NCI-H1930 (cell line): ENCODE results near the gene CC2D1A.

Experiments used
- DNase-seq, 2 experiments: peaks; one replicate each; lab custom pipeline; 2025; lab: John Stamatoyannopoulos, UW

The CC2D1A gene

DNA sequence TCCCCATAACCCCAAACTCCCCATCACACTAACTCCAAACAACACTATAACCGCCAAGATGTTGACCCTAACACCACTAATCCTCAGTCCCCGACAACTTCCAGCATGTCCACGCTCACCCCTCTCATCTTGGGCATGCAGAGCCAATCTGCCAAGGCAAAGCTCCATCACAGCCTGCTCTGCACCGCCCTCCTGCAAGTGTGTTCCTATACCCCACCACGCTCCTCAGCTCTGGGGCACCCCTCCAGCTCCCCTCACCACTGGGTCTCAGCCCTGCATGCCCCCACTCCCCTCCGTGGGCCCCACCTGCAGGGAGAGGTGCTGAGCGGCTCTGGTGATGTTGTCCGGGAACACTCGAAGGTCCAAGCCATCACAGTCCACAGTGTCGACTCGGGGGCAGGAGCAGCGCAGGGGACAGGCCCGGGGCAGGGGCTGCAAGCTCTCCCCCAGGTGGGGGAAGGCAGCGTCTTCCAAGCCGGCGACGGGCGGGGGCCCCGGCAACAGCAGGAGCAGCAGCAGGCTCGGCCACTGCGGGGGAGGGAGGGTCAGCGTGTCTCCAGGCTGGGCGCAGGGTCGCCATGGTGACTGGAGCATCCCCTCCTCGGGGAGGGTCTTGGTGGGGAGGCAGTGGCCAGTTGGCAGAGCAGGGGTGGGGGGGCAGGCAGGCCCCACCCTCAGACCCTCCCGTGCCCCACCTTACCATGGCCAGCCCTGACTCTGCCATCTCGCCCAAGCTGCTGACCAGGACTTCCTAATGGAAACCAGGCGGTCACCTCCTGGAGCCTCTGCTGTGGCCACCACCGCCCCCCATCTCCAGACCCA is 31.7 kb downstream of the CC2D1A start:
- no peak for DNase-seq

DNA sequence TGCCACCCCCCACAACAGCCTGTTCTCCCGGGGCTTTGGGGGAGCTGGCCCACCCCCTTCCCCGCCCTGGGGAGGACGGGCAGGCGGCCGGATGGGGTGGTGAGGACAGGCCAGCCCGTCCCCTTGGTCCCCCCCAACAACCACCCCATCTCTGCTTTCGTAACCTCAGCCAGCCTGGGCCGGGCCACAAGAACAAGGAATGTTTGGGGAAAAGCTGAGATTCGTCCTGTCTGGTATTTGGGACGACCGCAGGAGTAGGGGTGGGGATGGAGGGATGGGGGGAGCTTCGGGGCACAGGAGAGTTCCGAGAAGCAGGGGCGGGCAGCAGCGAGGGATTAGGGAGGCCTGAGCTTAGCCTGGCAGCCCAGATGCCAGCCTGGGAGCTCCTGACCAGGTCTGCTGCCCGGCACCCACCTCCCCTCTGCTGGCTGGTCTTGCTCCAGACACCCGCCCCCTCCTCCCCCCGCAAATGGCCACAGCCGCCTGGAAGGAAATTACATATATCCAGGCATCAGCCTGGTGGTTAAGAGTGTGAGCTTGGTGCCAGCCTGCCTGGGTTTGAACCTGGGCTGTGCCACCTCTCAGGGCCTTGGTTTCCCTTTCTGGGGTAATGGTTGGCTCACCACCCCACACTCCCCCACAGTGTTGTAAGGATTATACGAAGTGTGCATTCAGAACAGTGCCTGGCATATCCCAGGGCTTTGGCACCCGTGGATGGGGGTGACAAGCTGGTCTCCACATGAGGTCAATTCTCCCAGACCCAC is 32.5 kb downstream of the CC2D1A start, which contains the start of gene PODNL1:
Gene PODNL1, minus strand, starts transcription at position 117 of the 764 bp plus-strand sequence. CDS start 236 bp downstream, outside the sequence.
- DNase-seq, result no peak

DNA sequence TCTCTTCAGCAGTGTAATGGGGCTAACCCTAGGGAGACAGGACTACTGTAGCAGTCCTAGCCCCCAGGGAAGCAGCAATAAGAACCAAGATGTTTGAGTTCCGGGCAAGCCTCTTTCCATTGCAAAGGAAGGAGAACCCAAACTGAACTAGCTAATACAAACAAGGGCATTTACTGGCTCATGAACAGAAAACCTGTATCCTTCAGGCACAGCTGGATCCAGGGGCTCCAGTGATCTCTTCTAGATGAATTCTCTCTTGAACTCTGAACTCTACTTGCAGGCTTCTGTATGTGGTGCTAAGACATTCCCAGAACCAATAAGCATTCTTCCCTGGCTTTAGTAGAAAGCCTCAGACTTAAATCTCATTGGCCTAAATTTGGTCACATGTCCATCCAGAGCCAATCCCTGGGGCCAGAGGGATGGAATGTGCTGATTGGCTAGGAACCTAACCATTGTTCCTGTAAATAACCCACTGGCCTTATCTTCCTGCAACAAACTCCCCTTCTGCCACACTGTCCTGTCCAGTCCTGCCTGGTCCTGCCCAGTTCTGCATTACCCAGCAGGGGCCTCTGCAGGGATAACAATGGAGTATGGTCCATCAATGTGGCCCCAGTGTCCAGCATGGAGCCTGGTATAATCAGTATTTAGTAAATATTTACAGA is 36.2 kb downstream of the CC2D1A start:
- no peak for DNase-seq

DNA sequence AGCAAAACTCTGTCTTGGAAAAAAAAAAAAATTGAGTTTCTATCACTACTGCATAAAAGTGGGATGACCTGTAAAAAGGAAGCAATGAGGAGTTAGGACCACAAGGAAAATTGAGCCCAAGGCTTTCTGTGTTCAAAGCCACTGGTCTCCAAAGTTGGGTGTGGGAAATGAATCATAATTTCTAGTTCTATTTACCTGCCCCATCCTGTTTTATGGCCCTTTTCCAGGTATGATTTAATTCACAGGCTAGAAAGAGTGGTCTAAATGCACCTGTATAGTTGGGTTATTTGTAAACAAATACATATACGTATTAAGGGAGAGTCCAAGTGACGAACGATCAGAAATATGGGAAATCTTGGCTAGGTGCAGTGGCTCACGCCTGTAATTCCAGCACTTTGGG is 40.4 kb downstream of the CC2D1A start:
- no peak for DNase-seq

DNA sequence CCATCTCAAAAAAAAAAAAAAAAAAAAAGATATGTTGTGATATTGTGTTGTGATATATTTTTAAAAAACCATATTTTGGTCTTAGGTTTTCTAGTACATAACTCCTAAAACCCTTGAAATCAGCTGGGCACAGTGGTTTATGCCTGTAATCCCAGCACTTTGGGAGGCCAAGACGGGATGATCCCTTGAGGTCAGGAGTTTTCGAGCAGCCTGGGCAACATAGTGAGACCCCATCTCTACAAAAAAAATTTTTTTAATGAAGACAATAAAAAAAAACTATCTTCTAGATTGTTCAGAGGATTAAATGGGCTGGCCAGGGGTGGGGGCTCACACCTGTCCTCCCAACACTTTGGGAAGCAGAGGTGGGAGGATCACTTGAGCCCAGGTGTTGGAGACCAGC is 45.0 kb downstream of the CC2D1A start:
- DNase-seq, result no peak

DNA sequence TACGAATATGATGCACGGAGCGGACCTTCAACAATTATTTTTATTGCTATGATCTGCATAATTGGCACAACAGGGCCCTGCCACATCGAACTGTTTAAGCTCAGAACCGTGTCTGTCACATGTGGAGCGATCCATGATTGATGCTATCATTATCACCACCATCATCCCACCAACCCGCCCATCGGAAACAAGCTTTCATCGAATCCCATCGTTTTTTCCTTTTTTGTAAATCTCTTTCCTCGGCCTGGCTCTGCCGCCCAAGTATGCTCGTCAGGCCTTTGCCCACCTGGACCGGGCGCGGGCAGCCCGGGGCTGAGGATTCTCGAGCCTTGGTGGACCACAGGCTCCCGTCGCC is 45.8 kb downstream of the CC2D1A start:
- DNase-seq, result no peak

DNA sequence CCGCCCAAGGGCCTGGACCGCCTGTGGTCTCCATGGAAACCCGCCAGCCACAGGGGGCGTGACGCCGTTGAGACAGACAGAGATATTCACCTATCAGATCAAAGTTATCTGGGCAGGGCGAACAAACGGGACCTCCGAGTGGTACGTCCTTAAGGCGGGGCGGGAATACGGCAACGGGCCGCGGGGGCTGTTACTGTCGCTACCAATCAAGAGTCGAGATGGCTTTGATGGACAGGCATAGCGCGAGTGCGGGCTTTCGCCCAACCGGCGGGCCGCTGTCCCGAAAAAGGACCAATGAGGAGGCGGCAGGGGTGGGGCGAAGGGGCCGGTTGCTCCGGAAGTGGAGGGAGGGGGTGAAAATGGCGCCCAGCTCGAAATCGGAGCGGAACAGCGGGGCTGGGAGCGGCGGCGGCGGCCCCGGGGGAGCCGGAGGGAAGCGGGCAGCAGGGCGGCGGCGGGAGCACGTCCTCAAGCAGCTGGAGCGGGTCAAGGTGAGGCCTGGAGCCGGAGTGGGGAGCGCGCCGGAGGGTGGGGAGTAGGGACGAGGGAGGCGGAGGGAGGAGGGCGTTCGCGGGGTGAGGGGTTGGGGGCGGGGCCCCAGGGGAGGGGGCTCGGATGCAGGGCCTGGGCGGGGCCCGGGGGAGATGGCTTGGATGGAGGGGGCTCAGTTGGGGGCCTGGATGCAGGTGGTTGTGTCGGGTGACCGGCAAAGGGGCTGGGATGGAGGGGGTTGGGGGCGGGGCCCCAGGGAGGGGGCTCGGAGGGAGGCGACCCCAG is 46.3 kb downstream of the CC2D1A start, which contains the start of gene DCAF15:
Gene DCAF15, plus strand, starts transcription at position 356 of the 777 bp plus-strand sequence. Its CDS starts 4 bp downstream, at position 360.
- DNase-seq, result peak; percentile 97

DNA sequence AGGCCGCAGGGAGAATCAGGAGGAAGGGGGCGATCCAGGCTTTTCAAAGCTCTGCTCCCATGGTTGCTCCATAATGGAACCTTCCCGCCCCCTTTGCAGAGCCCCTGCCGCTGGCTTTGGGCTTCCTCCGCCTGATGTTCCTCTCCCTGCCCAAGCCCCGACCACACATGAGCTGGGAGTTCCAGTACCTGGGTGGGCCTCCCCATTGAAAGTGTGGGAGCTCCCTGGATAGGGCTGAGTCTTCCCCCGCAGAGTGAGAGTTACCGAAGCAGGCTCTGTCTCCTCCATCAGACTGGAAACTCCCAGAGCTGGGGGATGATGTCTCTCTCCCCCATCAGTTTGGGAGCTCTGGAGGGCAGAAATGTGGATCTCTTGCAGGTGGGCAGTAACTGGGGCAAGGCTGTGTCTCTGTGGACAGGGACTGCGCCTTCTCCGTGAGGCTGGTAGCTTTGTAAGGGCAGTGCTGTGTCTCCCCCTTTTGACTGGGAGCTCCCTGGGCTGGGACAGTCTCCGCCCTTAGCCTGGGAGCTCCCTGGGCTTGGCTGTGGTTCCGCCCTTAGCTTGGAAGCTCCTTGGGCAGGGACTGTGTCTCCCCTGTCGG is 47.0 kb downstream of the CC2D1A start:
- DNase-seq, result no peak

DNA sequence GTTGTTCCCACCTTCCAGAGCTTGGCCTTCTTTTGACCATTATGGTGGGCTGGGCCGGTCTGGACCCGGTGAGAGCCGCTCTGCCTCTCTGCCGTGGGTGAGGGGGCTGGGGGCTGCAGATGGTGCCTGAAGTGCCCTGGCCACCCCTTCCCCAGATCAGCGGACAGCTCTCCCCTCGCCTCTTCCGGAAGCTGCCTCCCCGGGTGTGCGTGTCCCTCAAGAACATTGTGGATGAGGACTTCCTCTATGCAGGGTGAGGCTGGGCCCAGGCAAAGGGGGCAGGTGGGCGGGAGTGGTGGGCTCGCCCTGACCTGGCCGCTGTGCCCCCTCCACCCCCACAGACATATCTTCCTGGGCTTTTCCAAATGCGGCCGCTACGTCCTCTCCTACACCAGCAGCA is 48.2 kb downstream of the CC2D1A start:
- DNase-seq, result no peak

DNA sequence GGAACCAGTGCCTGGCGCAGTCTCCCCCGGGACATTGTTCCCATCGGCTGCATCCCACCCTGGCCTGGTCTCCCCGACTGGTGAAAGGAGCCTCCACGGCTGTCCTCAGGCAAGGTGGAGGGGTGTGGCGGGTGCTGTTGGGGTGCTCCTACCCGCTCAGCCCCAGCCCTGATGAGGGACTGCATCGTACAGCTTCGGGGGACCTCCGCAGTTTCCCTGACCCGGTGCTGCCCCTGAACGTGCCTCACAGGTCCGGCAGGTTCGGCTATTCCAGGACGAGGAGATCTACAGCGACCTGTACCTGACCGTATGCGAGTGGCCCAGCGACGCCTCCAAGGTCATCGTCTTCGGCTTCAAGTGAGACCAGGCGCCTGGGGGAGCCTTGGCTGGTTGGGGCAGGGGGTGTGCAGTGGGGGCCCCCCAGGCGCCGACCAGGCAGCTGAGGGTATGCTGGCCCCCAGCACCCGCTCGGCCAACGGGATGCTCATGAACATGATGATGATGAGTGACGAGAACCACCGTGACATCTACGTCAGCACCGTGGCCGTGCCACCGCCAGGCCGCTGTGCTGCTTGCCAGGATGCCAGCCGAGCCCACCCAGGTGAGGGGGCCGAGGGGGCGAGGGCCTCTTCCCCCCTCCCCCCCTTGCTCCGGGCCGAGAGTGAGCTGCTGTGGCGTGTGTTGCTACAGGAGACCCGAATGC is 49.8 kb downstream of the CC2D1A start:
- DNase-seq, result no peak

DNA sequence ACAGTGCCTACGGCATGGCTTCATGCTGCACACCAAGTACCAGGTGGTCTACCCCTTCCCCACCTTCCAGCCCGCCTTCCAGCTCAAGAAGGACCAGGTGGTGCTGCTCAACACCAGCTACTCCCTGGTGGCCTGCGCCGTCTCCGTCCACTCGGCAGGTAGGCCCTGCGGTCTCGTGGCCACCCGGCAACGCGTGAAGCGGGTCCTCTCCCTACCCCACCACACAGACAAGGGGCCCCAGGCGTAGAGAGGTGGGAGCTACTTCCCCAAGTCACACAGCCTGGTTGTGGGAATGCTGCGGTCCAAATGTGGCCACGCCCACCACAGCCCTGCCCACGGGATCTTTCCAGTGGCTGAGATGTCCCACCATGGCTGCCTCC is 50.4 kb downstream of the CC2D1A start:
- DNase-seq, result no peak

DNA sequence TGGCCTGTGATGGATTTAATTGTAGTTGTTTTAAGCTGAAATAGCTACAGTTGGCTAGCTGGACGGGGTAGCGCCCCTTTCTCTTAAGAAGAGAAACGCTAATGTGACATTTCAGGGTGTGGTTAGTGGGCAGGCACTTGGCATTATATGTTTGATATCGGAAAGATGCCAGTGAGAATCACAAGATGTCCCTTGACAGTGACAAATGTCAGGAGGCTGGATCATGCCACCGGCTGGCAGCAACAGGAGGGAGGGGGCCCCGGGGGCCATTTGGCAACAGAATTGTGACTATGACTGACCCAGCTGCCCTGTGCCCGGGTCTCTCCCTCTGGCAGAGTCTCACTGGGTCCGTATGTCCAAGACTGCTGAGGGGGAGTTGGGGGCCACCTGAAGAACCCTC is 51.0 kb downstream of the CC2D1A start:
- DNase-seq, result no peak

DNA sequence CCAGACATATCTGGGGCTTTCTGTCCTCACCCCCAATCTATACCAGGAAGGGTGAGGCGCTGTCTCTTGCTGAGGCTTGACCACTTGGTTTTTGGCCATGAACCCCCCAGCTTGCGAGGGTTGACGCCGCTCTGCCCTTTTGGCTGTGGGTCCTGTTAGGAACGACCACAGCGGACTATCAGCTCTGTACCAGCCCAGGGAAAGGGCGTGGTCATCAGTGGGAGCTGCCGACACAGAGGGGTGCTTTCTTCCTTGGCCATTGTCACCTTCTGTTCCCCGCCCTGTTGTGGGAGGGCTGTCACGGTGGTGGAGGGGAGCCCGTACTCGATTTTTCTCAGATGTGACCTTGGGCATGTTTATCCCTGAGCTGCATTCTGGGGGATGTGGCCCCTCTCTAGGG is 52.0 kb downstream of the CC2D1A start:
- no peak for DNase-seq

DNA sequence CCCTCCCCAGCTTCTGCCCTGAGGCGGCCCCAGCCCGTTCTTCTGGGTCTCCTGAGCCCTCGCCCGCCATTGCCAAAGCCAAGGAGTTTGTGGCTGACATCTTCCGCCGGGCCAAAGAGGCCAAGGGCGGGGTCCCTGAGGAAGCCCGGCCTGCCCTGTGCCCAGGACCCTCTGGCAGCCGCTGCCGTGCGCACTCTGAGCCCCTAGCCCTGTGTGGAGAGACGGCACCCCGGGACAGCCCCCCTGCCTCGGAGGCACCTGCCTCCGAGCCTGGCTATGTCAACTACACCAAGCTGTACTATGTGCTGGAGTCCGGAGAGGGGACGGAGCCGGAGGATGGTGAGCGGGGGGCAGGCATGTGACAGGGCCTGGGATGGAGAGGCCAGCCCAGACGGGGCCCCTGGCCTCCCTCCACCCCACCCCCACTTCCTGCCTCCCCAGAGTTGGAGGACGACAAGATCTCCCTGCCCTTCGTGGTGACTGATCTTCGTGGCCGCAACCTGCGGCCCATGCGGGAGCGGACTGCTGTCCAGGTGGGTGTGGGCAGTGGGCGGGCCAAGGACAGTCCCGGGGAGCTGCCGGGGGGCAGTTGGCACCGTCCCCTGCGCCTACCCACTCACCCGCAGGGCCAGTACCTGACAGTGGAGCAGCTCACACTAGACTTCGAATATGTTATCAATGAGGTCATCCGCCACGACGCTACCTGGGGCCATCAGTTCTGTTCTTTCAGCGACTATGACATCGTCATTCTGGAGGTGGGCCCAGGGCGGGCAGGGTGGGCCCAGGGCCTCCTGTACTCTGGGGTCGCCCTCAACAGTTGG is 53.4 kb downstream of the CC2D1A start:
- no peak for DNase-seq

DNA sequence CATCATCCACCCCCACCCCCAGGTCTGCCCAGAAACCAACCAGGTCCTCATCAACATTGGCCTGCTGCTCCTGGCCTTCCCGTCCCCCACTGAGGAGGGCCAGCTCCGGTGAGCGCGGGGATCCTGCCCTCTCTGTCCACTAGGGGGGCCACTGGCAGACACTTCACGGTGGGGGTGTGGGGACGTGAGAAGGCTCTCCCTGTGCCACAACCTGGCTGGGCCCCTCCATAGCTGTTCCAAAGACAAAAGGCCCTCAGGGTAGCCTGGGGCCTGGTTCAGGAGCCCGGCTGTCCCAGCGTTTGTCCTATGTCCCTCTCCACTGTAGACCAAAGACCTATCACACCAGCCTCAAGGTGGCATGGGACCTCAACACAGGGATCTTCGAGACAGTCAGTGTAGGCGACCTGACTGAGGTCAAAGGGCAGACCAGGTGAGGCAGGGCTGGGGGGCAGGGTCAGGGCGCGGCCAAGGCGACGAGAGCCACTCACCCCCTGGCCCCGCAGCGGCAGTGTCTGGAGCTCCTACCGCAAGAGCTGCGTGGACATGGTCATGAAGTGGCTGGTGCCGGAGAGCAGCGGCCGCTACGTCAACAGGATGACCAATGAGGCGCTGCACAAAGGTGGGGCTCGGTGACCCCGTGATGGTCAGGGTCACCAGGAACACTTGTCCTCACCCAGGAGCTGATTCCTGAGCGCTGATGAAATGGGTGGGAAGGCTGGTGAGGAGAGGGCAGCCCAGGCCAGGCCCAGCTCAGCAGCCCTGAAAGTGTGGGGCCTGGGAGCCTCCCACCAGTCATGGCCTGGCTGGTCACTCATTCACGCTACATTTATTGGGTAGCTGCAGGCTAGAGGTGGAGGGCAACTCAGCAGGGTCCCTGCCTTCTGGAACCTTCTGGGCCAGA is 54.2 kb downstream of the CC2D1A start:
- no peak for DNase-seq

DNA sequence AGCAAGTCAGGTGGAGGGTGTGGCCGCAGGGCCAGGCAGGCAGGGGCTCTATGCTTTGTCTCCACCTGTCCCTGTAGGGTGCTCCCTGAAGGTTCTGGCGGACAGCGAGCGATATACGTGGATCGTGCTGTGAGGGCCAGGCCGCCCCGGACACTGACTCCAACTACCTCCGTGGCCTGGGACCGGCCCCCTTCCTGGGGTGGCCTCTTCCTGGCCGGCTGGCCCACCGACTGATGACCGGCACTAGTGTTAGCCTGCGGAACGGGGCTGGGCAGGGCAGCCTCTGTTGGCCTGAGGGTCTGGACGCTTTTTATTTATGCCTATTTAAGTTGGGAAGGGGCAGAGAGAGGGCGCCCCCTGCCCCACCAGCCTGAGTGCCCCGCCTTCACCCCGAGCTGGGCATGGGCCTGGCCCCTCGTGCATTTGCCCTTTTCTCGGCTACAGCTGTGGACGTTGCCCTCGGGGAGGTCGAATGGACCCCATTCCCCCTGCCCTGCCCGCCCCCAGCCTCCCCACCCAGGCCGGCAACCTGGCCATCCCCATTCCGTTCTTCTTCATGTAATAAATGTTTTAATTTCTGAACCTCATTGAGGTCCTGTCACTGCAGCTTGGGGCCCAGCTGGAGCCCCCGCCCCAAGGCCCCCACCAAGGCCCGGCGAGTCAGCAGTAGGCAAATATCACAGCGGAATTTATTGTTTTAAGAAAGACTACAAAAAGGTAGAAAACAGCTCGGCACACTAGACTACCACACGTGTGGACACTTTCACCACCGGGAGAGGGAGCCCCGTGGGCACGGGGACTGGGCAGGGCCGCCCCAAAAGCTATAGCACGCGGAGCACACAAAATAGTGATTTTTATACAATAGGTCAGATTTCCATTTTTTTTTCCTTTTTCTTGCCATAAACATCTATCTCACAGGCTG is 55.1 kb downstream of the CC2D1A start:
- no peak for DNase-seq

DNA sequence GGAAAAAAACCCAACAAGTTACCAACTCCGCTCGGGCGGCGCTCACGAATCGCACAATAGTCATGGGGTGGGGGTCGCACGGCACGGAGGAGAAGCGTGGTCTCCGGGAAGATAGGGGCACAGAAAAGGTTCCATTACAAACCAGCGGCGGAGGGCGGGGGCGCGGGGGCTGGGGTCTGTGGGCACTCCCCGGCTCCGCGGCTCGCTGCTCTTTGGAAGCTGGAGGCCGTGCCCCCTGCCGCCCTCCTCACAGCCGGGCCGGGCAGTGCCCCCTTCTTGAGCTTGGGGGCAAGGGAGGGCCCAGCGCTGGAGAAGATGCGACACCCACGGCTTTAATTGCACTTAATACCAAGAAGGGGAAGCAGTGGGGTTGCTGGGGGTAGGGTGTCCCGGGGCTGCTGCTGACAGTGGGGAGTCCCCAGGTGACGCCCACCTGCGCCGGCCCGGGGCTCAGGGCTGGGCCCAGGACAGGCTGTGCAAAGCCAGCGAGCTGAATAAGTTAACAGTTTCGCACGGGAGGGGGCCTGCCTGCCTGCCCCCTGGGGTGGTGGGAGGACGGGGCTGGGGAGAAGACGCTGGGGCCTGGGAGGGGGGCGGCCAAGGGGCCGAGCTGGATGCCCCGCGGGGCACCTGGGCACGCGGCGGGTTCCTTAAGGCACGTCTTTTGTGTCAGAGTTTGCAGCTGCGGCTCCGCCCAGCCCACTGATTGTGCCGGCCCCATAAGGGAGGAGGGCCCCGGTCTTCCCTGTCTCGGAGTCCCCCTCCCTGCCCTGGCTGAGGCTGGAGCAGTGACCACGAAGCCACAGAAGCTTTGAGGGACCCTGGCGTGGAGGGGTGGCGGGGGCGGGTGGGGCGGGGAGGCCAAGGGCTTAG is 56.1 kb downstream of the CC2D1A start:
- DNase-seq, result no peak
